HG03175 (cell line): Measurements from ENCODE around the gene GAL3ST1.
"Not testable (repeated sequence)": the region's sequence is repeated elsewhere in the genome, so short reads cannot be mapped to it uniquely, and the experiment has no call there.

Experiments
- ATAC-seq: cut with Tn5 transposase; IDR thresholded peaks from one replicate; pipeline ENCODE4 v1.9.1; 2021; ENCODE audit warnings: mild to moderate bottlenecking, moderate library complexity; ENCODE audit not compliant: unreplicated experiment

Gene GAL3ST1

DNA sequence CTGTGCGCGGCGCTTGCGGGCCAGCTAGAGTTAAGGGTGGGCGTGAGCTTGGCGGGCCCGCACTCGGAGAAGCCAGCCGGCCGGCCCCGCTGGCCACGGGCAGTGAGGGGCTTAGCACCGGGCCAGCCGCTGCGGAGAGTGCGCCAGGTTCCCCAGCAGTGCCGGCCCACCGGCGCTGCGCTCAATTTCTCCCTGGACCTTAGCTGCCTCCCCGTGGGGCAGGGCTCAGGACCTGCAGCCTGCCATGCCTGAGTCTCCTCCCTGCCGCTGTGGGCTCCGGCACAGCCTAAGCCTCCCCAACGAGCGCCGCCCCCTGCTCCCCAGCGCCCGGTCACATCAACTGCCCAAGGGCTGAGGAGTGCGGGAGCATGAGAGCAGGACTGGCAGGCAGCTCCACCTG lies 22.4 kb upstream of the GAL3ST1 start:
- no peak for ATAC-seq

DNA sequence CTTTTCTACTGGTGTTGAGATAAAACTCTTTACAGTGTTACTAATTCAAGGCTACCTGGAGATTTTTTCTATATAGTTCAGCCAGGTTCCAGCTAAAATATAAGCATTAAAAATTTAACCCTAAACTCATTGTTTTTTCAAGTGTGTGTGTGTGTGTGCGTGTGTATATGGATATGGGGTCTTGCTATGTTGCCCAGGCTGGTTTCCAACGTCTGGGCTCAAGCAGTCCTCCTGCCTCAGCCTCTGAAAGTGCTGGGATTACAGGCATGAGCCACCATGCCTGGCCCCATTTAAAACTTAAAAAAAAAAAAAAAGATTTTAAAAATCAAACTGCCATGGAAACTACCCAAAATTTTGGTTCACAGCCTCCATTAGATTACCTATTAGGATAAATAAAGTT lies 21.7 kb upstream of the GAL3ST1 start:
- no peak for ATAC-seq

DNA sequence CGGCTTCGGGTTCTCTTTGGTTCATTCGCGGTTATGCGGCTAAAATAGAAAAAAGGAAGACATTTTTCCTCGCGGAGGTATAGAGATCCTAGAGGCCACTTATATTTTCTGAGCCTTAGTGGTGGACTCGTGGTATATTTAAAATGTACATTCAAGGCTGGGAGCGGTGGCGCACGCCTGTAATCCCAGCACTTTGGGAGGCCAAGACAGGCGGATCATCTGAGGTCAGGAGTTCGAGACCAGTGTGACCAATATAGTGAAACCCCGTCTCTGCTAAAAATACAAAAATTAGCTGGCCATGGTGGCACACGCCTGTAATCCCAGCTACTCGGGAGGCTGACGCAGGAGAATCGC lies 17.9 kb upstream of the GAL3ST1 start:
- ATAC-seq: not testable (repeated sequence)

DNA sequence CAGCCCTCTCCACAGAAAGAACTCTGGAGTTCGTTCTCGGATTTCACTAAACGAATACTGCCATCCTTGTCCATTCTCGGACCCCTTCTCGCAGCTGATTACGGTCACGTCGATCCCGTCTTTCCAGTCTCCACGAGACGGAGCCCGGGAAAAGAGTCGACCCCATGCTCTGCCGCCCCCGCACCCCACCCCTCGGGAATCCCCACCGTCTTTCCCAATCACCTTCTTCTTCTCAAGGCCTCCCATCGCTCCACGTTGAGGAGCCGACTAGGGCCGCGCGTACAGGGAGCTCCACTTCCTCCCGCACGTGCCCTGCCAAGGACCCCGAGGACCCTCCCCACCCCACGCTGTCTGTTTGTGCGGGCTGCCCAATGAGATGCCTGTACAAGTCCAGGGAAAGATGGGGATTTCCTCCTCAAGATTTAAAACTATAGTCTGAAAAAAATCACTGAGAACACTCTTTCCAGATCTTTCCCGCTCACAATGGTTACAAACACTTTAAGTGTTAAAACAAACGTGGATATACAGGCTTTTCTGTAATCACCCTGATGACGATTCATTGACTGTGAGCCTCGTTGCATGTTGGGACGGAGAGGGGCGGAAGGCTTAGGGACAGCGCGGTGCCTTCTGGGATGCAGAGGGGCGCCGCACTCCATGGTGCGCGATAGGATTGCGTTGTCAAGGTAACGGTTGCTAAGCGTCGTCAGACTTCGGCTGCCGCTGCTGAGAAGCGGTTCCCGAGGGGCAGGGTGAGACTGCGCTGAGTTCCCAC lies 17.3 kb upstream of the GAL3ST1 start, which contains the start of gene PES1:
Gene PES1, minus strand, starts transcription at position 323 of the 772 bp plus-strand sequence. Its CDS starts 77 bp downstream, at position 246.
- peak; percentile 96 for ATAC-seq

DNA sequence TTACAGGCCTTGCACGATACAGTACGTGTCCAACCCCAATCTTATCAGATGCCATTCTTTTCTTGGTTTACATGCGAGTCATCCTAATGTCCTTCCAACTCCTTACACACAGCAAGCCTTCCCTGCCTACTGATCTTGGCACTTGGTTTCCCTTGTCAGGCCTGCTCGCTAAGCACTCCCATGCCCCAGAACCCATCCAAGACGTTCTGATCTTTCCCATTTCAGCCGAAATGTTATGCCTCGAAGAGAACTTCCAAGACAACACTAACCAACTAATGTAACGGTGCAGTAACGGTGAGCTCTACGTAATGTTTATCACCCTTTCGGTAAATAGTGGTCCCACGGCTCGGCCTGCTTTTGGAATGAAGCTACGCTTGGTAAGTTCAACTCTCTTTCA lies 16.7 kb upstream of the GAL3ST1 start:
- no peak for ATAC-seq

DNA sequence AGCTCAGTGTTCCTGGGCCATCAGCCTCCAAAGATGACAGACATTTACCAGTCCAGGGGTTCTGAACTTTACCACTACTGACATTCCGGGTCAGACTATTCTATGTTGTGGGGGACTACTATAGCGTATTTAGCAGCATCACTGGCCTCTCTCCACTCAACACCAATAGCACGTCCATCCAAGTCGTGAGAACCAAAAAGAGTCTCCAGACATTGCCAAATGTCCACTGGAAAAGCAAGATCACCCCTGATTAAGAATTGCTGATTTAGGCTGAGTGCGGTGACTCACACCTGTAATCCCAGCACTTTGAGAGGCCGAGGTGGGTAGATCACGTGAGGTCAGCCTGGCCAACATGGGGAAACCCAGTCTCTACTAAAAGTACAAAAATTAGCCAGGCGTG lies 11.9 kb upstream of the GAL3ST1 start:
- ATAC-seq: no peak

DNA sequence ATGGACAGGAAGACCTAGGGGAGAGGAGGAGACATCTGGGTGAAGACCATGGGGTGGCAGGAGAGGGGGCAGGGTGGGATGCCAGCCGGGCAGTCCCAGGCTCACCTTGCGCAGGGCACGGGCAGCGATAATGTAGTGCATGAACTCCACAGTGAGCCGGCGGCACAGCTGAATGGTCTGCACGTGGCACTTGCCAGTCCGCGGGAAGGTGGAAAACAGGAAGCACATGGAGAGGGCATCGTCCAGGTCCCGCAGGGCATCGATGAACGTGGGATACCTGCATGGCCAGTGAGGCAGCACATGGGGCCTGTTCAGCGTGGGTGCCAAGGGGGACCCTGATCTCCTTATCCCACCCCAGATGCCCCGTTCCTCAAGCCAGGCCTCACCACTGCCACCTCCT lies 10.0 kb upstream of the GAL3ST1 start:
- no peak for ATAC-seq

DNA sequence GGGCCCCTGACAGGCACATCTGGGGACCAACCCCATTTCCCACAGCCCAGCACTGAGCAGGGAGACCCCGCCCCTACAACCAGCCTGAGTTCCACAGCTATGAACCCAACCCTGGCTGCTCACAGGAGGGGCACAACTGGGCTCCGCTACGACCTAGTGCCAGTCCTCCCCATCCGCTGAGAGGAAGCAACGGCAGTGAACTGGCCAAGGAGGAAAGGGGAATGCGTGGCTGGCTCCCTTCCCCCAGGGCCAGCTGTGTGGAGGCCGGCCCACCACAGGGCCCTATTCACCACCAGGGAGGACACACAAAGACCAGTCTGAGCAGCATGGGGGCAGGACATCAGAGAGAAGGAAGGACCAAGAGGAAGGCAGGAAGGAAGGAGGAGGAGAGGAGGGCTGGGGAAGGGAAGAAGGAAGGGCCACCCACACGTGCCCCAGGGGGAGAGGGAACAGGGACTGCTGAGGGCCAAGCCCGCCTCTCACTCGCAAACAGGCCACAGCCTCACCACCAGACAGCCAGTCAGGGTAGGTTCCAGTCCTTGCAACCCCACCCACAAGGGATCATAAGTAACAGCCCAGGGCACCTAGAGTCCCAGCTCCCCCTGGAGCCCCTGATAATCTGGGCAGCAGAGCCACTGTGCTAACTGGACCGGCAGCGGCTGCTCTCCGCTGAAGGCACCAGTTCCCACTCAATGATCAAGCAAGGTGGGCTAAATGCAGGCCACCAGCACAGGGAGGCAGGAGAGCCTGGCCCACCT lies 8.5 kb upstream of the GAL3ST1 start:
- ATAC-seq: no peak

DNA sequence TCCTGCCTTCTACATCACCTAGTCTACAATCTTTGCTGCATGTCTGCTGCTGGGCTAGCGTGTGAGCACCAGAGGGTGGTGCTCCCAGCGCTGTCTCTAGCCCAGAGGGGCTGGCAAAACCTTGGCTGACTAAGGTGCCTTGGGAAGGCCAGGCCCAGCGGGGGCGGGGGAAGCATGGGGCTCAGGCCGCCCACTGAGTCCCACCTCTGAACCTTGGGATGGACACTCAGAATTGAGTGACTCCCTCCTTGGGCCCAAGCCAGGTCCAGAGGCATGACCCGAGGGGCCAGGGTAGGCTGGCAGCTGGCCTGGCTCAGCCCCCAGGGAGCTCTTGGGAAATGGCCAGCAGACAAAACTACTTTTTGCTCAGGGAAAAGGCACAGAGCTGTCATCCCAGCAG lies 7.6 kb upstream of the GAL3ST1 start:
- no peak for ATAC-seq

DNA sequence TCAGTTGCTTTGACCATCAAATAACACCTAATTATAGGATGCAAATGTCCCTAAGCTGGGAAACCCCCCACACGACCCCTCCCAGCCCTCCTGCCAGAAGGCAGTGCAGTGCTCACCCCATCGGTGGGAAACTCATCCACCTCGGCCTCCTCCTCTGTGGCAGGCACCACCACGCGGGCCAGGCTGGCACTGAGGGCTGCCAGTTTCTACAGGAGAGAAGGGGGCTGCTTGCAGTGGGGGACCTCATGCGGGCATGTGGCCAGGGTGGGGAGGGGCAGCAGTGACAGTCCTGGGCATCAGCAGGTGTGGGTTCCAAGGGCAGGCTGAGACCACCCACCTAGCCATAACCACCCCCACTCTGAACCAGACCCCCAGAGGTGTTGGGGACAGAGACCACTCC lies 6.4 kb upstream of the GAL3ST1 start:
- ATAC-seq: no peak

DNA sequence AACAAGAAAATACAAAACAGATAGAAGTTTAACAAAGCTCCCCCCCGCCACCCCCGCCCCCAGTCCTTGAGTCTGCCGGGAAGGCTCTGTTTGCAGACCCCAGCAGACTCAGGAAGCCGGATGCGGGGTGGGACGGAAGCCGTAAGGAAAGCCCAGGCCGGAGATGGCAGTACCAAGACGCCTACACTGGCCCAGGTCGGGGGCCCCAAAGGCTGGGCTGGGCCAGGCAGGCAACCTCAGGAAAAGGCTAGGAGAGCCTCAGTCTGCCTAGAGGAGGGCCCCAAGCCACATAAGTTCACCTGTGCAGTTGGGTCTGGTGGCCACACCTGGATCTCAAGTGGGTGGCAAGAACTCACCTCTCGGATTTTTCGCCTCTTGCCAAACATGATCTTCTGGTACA lies 4.0 kb upstream of the GAL3ST1 start:
- no peak for ATAC-seq

DNA sequence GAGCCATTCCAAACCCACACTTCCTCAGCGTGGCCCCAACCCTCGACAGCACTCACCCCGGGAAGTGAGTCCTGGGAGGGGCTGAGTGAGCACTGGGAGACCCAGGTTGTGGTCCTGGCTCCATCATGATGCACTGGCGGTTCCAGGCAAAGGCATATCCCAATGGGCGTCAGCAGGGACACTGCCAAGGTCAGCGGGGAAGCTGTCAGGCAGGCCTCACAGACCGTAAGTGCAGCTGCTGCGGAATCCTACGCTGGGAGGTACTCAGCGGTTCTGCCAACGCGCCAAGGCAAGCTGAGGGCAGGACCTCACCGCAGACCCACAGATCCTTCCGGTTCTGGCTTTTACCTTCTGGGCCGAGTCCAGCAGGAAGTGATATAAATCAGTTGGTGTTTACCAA lies 1.4 kb upstream of the GAL3ST1 start:
- no peak for ATAC-seq

DNA sequence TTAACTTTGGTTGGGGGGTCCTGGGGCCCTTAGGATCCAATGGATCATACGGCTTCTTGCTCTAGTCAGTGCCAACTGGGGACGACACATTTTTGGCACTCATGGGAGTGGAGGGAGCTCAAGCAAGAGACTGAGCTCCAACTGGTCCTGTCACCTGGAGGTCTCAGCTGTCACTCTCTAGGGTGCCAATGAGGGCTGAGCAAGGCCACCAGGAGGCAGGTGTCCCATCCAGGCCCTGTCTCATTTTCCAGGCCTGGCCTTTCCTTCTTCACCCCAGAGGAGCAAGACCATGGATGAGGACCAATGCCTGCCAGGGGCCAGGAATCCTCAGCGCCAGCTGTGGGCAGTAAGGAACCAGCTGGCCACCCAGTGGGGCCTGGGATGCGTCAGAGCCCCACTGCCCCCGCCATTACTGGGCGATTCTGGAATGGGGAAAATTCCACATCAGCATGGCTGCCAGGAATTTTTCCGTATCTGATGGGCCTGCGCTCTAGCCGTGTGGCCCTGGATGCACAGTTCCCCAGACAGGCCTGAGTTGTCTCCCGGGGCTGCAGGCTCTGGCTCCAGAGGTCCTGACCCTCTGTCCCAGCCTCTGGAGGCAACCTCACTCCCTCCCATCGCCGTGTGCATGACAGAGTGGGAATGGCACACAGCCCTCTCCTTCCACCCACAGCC lies 669 bp upstream of the GAL3ST1 start:
- ATAC-seq: no peak

DNA sequence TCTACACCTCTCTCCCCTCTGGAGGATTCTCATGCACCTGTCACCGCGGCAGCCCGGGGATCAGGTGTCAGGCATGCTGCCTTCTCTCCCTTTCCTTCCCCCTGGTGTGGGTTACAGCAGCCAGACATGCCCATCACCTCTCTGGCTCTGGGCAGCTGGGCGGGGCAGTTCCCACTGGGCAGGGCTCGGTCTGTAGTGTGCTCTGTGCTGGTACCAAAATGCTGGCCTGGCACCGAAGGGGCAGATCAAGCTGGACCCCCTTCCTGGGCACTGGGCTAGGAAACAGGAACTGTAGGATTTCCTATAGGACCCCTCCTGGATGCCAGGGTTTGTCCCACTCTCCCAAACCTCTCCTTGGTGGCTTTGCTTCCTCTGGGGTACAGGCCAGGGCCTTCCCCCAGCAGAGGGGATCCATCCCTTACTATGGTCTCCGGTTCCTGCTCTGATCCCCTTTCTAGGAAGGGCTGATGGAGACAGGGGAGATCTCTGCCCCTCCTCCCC lies 821 bp downstream of the GAL3ST1 start:
- no peak for ATAC-seq

DNA sequence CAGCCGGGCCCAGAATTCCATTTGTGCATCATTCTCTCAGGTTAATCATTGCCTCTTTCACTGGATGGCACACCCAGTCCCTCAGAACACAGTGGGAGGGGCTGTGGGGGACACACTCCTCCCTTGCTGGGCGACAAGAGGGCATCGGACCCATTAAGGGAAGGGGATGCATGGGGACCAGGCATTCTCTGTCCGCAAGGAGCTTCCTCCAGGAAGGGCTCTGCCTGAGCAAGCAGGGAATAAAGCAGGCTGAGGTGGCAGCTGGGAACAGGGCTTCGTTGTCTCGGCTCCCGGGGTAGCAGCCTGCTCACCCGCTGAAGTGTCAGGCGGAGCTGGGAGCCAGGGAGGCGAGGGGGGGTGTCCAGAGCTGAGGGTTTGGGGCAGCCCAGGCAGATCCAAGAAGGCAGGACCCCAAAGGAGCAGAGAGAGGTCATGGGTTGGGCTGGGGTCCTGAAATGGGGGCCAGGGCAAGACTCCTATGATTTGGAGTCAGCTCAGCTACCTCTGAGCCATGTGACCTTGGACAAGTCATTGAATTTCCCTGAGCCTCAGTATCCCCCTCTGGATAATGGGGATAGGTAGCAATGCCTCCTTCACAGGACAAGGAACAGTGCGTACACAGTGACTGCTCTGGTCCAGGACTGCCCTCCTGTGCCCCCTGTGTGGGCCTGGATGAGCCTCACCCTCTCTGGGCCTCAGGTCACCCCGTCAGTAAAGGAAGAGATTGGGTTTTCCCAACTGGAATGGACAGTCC lies 1.4 kb downstream of the GAL3ST1 start:
- no peak for ATAC-seq

DNA sequence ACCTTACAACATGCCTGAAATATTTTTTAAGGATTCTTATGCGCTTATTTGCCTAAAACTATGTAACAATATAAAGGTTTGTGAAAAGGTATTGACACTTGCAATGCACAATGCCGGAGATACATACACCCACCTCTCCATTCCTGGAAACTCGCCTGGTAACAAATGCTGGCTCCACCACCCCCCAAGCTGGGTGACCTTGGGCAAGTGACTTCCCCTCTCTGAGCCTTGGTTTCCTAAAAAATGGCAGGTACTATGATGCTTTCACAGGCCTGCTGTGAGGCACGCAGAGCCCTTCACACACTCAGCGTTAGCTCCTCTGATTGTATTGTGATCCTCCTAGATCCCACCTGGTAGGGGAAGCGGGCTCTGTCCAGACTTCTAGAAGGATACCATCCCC lies 2.3 kb downstream of the GAL3ST1 start:
- no peak for ATAC-seq

DNA sequence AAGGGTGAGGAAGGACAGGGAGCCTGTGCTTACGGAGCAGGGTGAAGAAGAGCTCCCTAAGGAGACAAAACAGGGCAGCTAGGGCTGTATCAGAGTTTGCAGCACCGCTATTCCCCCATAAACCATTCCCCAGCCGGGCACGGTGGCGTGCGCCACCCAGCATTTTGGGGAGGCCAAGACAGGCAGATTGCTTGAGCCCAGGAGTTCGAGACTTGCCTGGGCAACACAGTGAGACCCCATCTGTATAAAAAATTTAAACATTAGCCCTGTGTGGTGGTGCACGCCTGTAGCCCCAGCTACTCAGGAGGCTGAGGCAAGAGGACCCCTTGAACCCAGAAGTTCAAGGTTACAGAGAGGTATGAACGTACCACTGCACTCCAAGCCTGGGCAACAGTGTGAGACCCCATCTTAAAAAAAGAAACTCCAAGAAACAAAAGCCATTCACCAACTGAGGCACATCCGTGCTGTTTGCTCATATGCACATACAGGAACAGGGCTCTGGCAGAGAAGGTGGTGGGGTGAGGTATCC lies 4.7 kb downstream of the GAL3ST1 start:
- no peak for ATAC-seq

DNA sequence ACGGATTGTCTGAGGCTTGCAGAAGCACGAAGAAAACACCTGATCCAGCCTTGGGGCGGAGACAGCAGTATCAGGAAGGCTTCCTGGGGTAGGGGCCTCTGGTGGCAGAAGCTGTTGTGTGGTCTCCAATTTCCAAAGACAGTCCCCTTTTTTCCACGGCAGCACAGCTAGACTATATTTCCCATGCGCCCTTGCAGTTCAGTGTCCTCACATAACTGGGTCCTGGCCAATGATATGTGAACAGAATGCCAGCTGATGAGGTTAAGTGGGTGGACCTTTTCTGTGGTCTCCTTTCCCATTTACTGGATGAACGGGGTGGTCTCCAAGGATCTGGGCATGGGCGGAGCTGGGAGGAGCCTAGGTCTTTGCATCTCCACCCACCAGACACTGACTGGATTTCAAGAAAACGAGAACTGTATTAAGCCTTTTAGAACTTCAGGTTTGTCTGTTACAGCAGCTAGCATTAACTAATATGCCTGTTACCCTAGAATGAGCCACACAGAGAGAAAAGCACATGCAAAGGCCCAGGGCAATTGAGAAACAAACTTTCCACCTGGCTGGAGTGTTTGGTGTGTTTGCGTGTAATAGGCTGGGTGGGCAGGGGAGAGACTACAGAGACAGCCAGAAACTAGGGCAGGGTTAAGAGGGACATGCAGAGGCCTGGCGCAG lies 6.2 kb downstream of the GAL3ST1 start:
- ATAC-seq: no peak

DNA sequence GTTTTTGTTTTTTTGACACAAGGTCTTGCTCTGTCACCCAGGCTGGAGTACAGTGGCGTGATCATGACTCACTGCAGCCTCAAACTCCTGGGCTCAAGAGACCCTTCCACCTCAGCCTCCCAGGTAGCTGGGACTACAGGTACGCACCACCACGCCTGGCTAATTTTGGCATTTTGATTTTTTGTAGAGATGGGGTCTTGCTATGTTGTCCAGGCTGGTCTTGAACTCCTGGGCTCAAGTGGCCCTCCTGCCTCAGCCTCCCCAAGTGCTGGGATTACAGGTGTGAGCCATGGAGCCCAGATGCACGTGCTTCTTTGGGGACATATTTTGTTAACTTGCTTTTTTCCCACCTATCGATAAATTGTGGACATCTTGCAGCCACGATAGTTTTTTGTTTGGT lies 7.2 kb downstream of the GAL3ST1 start:
- ATAC-seq: not testable (repeated sequence)

DNA sequence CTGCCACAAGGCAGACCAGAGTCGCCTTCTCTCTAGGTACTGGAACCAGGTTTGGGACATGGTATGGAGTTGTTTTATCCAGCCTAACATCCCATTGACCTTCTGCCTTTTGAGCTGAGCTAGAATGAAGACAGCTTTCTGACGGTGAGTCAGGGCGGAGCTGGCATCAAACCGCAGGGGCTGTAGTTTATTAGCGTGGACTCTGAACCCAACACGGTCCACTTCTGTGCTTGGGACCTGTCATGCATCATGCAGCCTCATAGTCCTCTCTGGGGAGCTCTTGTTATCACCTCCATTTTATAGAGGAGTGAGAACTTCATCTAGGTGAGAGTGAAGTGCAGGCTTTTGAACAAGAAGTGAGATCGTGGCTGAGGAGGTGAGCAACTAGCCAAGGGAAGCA lies 8.3 kb downstream of the GAL3ST1 start:
- no peak for ATAC-seq
